ENCODE results near the gene PPP1R37.

The PPP1R37 gene

DNA sequence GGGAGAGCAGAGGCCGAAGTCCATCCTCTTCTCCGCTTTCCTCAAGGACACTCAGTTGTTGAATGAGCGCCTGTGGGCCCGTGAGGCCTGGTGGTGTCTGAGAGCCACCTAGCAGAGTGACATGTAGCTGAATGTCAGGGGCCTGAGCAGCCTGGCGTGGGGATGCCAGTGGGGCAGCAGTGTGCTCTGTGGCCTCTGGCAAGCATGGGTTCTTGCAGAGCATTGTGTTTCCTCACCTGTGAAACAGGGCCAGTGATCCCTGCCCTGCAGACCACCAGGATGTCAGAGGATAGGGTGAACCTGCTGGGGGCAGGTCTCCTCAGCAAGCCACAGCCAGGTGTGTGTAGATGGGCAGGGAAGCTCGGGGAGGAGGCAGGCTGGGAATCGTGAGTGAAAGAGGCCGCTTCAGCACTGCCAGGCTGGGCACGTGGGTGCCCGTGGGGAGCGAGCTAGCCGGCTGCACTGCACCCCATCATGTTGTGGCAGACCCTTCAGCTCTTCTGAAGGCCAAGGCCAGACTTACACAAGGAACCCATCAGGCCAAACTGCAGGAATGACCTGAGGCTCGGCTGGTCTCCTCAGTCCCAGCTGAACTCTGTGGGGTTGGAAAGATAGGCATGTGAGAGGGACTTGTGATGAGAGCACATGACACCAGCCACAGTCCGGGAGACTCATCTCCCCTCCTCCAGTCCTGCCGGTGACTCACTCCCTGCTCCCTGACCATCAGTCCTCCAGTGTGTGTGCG, 5.0 kb downstream of the PPP1R37 start:
- TF ChIP-seq CTCF (conservative IDR thresholded peaks at IDR 0.05; ENCODE audit: low read depth): no peak
- DNase-seq (ENCODE audit: low spot score): peak; percentile 90
- H3K27ac ChIP-seq: peak overlapping the region; percentile 93
- CTCF ChIA-PET: no interaction called here
- POLR2A ChIA-PET (ENCODE audit: low non-redundant PET): no interaction called here

- no peak for TF ChIP-seq CTCF (conservative IDR thresholded peaks at IDR 0.05; ENCODE audit: low read depth)
- CTCF ChIA-PET: interaction anchor here (0.5 kb wide), 1 partner anchor 39 kb away, joined by 3 read pairs; no protein-coding TSS in a partner anchor
- H3K27ac ChIP-seq: peak overlapping the region; percentile 93
- no peak for DNase-seq (ENCODE audit: low spot score)
- POLR2A ChIA-PET (ENCODE audit: low non-redundant PET): no interaction called here
Measured at GRCh38 chr19:45098521-45099466, 5.8 kb downstream of the PPP1R37 start.

GRCh38 chr19:45099467-45100191, 6.7 kb downstream of the PPP1R37 start:
- CTCF ChIA-PET: interaction anchor here (0.5 kb wide), 1 partner anchor 40 kb away, joined by 3 read pairs; no protein-coding TSS in a partner anchor
- H3K27ac ChIP-seq: peak overlapping the region; percentile 93

DNA sequence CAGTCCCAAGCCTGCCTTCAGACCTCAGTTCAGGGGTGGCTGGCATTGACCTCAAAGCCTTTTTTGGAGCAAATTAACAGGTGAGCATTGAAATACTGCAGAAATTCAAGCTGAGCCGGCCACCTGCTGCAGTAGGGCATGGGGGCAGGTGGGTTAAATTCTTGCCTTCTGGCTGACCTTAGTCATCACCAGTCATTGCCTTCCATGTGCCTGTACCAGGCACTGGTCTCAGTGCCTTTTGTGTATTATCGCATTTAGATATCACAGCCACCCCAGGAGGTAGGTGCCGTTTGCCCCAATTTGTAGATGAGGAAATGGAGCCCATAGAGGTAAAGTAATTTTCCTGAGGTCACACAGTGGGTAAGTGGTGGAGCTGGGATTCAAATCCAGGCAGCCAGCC, 7.2 kb downstream of the PPP1R37 start:
- CTCF ChIA-PET: no interaction called here
- POLR2A ChIA-PET (ENCODE audit: low non-redundant PET): no interaction called here
- H3K27ac ChIP-seq: peak overlapping the region; percentile 93
- no peak for TF ChIP-seq CTCF (conservative IDR thresholded peaks at IDR 0.05; ENCODE audit: low read depth)
- DNase-seq (ENCODE audit: low spot score): no peak

More at GRCh38 chr19:45099467-45100191, 6.7 kb downstream of the PPP1R37 start:
- POLR2A ChIA-PET (ENCODE audit: low non-redundant PET): no interaction called here
- no peak for TF ChIP-seq CTCF (conservative IDR thresholded peaks at IDR 0.05; ENCODE audit: low read depth)
- DNase-seq (ENCODE audit: low spot score): no peak

GRCh38 chr19:45100846-45101252, 7.9 kb downstream of the PPP1R37 start:
- ChIA-PET CTCF (no interaction called here), POLR2A (ENCODE audit: low non-redundant PET) (no interaction called here)
- peak overlapping the region; percentile 93 for H3K27ac ChIP-seq
- DNase-seq (ENCODE audit: low spot score): no peak
- TF ChIP-seq CTCF (conservative IDR thresholded peaks at IDR 0.05; ENCODE audit: low read depth): no peak

DNA sequence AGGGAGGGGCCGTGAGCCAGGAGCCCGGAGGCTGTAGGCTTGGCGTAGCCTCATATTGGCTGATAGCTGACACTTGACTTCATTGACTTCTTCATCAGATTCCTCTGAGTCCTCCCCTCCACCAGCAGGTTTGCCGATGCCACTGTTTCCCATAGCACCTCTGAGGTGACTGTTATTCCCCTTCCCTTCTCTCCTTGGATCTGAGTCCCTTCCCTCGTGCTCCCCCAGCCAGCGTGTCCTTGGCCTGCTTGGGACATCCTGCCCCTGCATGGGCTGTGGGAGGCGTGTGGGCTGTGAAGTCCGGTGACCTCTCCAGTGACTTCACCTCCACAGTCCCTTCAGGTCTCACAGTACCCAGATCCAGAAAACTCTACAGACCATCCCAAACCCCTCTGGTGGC, 8.8 kb downstream of the PPP1R37 start:
- H3K27ac ChIP-seq: peak overlapping the region; percentile 93; the same call in 1 of the 2 replicates
- ChIA-PET POLR2A (ENCODE audit: low non-redundant PET) (no interaction called here), CTCF (no interaction called here)
- TF ChIP-seq CTCF (conservative IDR thresholded peaks at IDR 0.05; ENCODE audit: low read depth): no peak
- DNase-seq (ENCODE audit: low spot score): no peak
